GM12892 (cell line): ENCODE results near the gene FGGY.
A peak's percentile ranks its signal among the peaks of the same experiment; 100 is the strongest.
"Not testable (repeated sequence)": the region's sequence is repeated elsewhere in the genome, so short reads cannot be mapped to it uniquely, and the experiment has no call there.

Source experiments
- DNase-seq: peaks from one replicate; pipeline ENCODE4 v3.0.0; 2011; ENCODE audit not compliant: insufficient read length
- FAIRE-seq: peaks from 2 replicates; lab custom pipeline; 2011; peaks lifted over from hg19 to GRCh38; lab: Jason Lieb, UNC
- POLR2A ChIP-seq: IDR thresholded peaks from 2 replicates; pipeline ENCODE4 v1.6.1; 2011; ENCODE audit warnings: low read depth, low read length, control low read depth
- POLR2AphosphoS5 ChIP-seq: IDR thresholded peaks from 2 replicates; pipeline ENCODE4 v1.6.1; 2011; ENCODE audit warnings: low read depth, low read length, control low read depth
- TAF1 ChIP-seq: IDR thresholded peaks from 2 replicates; pipeline ENCODE4 v1.6.1; 2011; ENCODE audit warnings: low read depth, mild to moderate bottlenecking, control low read depth, low read length, borderline replicate concordance

FGGY gene

DNA sequence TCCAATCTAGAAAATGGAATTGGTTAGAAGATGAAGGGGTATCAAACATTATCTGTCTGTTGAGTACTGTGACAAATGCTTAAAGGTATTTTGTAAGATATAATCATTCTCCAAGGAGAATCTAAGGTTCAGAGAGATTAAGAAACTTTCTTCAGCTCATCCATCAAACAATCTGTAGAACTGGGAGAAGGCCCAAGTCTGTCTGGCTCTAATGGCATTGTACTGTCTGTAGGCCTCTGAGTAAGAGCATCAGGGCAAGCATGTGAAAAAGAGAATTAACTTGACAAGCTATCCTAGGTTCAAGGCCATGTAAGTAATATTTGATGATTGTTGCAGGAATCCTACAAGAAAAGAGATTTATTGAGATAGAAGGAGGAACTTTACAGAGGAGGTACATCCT lies 5.3 kb upstream of the FGGY start:
- TF ChIP-seq POLR2A (no peak), TAF1 (no peak), POLR2AphosphoS5 (no peak)
- FAIRE-seq (no peak), DNase-seq (no peak)

DNA sequence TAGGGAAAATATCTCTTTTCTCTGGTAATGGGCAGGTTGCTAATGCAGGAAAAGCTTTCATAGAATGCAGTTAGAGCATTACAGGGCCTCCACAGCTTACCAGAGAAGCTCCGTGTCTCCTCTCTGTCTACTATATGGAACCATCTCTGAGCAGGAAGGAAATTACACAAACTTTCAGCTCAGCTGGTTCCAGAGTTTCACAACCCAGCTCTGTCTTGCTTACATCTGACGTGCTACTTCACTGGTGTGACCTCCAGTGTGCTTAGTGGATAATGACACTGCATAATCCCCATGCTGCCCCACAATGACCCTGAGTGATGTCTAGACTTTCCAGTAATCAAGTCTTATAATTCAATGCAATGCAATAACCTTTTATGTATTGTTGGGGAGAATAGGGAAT lies 4.3 kb upstream of the FGGY start:
- DNase-seq: no peak

DNA sequence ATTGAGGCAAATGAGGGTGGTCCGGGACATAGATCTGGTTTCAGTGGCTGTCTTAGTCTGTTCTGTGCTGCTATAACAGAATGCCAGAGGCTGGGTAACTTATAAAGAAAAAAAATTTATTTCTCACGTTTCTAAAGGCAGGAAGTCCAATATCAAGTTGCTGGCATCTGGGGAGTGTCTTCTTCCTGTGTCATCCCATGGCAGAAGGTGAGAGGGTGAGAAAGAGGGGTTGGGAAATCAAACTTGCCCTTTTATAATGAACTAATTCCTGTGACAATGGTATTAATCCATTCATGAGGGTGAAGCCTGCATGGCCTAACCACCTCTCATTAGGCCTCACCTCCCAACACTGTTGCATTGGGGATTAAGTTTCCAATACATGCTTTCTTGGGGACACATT lies 3.7 kb upstream of the FGGY start:
- TF ChIP-seq POLR2A (no peak), TAF1 (no peak), POLR2AphosphoS5 (no peak)
- FAIRE-seq (no peak), DNase-seq (no peak)

More for the DNA sequence above, 4.3 kb upstream of the FGGY start:
- no peak for TF ChIP-seq POLR2AphosphoS5
- no peak for TF ChIP-seq POLR2A
- TF ChIP-seq TAF1: no peak
- FAIRE-seq: peak; percentile 44

DNA sequence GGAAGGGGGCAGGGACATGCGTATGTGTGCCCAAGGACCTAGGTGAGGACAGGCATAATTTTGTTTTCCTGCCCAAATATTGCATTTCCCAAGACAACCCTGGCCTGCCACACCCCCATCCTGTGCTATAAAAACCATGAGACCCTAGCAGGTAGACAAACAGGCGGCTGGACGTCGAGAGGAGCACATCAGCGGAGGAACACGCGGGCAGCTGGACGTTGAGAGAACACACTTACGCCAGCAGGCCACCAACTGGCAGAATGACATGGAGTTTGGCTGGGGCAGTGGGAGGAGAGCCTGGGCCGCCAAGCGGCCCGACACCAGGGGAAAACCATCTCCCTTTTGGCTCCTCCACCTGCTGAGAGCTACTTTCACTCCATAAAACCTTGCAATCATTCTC lies 3.0 kb upstream of the FGGY start:
- DNase-seq (no peak), FAIRE-seq (no peak)
- TF ChIP-seq POLR2AphosphoS5 (no peak), TAF1 (no peak), POLR2A (no peak)

DNA sequence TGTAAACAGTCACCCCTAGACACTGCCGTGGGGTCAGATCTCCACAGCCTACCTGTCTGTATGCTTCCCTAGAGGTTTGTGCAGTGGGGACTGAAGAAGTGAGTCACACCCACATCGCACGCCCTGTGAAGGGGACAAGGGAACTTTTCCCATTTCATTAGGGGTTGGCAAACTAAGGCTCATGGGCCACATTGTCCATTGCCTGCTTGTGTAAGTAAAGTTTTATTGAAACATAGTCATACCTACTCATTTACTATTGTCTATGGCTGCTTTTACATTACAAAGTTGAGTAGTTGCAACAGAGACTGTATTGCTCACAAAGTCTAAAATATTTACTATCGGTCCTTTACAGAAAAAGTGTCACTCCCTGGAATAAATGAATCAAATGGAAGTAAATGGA lies 2.5 kb upstream of the FGGY start:
- DNase-seq (no peak), FAIRE-seq (no peak)
- TF ChIP-seq POLR2A (no peak), POLR2AphosphoS5 (no peak), TAF1 (no peak)

DNA sequence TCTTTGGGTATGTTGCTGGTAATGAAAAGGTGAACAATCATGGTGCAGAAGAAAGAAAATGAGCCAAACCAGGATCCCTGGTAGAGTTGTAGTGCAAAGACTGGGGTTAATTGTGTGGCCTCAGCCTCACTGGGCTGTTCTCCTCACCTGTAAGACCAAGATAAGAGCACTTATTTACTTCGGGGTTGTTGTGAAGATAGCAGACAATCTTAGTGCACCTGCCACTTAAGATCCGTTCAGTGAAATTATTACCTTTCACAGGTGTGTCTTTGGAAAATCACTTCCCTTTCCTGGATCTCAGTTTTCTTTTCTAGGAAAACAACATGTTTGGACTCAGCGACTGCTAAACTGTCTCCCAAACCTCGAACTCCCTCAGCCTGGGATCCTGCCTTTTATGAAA lies 1.3 kb upstream of the FGGY start:
- no peak for TF ChIP-seq TAF1
- FAIRE-seq (no peak), DNase-seq (no peak)

DNA sequence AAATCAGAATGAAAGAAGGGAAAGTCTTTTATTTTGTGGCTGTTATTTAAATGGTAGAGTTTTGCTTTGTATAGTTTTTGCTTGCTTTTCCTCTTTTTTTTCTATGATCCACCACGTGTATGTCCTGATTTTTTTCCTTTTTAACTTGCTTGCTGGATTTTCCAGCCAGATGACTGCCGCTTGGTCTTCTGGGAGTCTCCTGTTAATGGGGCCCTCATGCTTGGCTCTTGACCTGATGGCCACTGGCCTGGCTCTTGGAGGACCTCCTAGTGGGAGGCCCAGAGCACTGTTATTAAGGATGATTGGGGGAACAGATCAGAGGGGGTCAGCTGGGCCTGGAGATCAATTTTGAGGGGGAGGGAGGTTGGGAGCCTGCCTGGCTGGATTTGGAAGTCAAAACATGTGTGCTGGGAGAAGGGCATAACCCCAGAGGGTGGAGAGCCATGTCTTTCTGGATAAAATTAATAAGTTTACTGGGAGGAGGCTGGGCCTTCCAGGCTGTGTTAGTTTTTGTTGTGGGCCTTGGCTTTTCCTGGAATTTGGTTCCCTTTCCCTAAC lies 1.2 kb downstream of the FGGY start:
- FAIRE-seq: no peak
- no peak for DNase-seq
- no peak for TF ChIP-seq POLR2AphosphoS5
- no peak for TF ChIP-seq POLR2A
- TF ChIP-seq TAF1: no peak

DNA sequence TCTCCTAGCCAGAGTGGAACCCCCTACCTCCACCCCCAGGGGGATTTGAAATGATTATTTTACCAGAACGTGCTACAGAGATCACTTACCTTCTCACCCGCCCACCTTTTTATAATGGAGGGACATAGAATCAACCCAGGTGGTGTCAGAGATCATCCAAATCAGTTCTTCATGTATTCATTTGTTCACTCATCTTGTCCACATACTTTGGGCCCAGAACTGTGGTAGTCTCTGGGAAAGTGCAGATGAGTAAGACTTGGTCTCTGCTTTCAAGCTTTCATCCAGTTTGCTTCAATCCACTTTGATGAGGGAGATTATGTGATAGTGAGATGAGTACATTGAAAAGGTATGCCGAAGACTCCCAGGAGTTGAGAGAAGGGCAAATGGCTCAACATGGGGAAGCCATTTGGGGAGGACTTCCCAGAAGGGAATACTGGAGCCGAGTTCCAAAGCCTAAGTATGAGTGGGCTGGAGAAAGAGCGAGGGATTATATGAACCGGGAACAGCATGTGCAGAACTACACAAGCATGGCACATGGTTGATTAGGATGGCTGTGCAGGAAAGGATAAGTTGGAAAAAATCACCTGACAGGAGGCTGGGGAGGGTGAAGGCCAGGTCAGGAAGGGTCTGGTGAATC lies 1.9 kb downstream of the FGGY start:
- FAIRE-seq: no peak
- TF ChIP-seq POLR2AphosphoS5 (no peak), TAF1 (no peak), POLR2A (no peak)
- no peak for DNase-seq

DNA sequence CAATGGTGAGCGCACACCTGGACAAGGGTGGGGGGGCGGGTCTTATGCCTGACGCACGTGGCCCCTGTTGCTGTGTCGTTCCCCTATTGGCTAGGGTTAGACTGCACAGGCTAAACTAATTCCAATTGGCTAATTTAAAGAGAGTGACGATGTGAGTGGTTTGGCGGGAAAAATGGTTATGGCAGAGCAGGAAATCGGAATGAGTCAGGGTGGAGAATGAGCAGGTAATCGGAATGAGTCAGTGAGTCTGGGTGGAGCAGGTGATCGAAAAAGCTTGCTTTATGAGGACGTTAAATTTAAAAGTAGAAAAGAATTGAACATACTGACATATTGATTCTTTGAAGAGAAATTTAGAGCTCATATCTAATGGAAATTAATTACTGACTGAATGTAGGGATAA lies 2.8 kb downstream of the FGGY start:
- not testable (repeated sequence) for FAIRE-seq, DNase-seq

DNA sequence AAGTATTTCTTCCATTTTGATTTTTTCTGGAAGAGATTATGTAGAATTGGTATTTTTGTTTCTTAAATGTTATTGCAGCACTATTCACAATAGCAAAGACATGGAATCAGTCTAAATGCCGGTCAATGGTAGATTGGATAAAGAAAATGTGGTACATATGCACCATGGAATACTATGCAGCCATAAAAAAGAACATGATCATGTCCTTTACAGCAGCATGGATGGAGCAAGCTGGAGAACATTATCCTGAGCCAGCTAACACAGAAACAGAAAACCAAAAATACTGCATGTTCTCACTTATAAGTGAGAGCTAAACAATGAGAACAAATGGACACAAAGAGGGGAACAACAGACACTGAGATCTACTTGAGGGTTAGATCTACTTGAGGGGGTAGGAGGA lies 5.4 kb downstream of the FGGY start:
- FAIRE-seq: no peak
- TF ChIP-seq POLR2A: no peak
- TF ChIP-seq POLR2AphosphoS5: no peak
- TF ChIP-seq TAF1: no peak

DNA sequence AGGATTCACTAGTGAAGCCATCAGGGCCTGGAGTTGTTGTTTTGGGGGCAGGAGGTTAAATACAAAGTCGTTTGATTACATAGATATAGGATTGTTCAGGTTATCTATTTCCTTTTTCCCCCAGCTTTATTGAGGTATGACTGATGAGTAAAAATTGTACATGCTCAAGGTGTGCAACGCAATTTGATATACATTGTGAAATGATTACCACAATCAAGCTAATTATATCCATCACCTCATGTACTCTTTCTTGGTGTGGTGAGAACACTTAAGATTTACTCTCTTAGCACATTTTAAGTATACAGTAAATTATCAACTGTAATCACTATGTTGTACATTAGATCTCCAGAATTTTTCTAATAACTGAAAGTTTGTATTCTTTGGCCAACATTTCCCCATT lies 6.0 kb downstream of the FGGY start:
- TF ChIP-seq TAF1 (no peak), POLR2AphosphoS5 (no peak), POLR2A (no peak)
- DNase-seq (no peak), FAIRE-seq (no peak)

More for the DNA sequence above, 5.4 kb downstream of the FGGY start:
- no peak for DNase-seq

DNA sequence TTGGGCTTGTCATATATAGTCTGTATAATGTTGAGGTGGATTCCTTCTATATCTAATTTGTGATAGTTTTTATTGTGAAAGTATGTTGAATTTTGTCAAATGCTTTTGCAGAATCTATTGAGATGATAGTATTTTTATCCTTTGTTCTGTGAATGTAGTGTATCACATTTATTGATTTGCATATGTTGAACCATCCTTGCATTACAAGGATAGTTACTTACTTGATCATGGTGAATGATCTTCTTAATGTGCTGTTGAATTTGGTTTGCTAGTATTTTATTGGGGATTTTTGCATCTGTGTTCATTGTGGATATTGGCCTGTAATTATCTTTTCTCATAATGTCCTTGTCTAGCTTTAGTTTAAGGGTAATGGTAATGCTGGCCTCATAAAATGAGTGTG lies 8.3 kb downstream of the FGGY start:
- DNase-seq (no peak), FAIRE-seq (no peak)
- no peak for TF ChIP-seq POLR2AphosphoS5
- no peak for TF ChIP-seq POLR2A
- no peak for TF ChIP-seq TAF1
